Upper lobe of left lung (tissue), 6 donors: ENCODE results near the gene SH3PXD2A. TPM values are rescaled to one million over a fixed set of nuclear protein-coding genes. Genes with fewer than 3 reads are reported as not detected.

Source experiments
- ATAC-seq, 2 donors: fragments of 200-7000 bp; cut with Tn5 transposase; one replicate each; pipeline ENCODE4 v1.9.1; 2022; ENCODE audit warnings: mild to moderate bottlenecking in 2 of 2, moderate library complexity in 2 of 2; ENCODE audit not compliant: low FRiP score in 2 of 2
- DNase-seq, 2 donors: peaks; one replicate each; pipeline ENCODE4 v3.0.0-alpha.2; 2019 to 2020
- H3K27ac ChIP-seq, 4 donors: fragments of 200-600 bp; sonication (generic); one replicate each; pipeline ENCODE4 v1.5.1; 2016 to 2019
- H3K27me3 ChIP-seq, 4 donors: fragments of 200-600 bp; sonication (generic); one replicate each; pipeline ENCODE4 v1.5.1; 2017 to 2019
- H3K36me3 ChIP-seq, 4 donors: fragments of 200-600 bp; sonication (generic); one replicate each; pipeline ENCODE4 v1.5.1; 2016 to 2019
- H3K4me1 ChIP-seq, 4 donors: fragments of 200-600 bp; sonication (generic); one replicate each; pipeline ENCODE4 v1.5.1; 2018 to 2019
- H3K4me3 ChIP-seq, 4 donors: fragments of 200-600 bp; sonication (generic); one replicate each; pipeline ENCODE4 v1.5.1; 2017 to 2019; ENCODE audit warnings: mild to moderate bottlenecking in 2 of 4, moderate library complexity in 1 of 4
- H3K9me3 ChIP-seq, 4 donors: fragments of 200-600 bp; sonication (generic); one replicate each; pipeline ENCODE4 v1.5.1; 2018 to 2019
- CTCF ChIP-seq, 6 experiments: fragments of 450-650 bp in 4 of 6; fragments of 200-600 bp in 2 of 6; sonication (generic) in 2 of 6; IDR thresholded peaks; one replicate each; pipeline ENCODE4 v1.5.1; 2016 to 2019; ENCODE audit warnings: antibody characterized with exemption in 6 of 6
- EP300 ChIP-seq, 4 donors: sonication (generic); formaldehyde crosslinking; IDR thresholded peaks; one replicate each; pipeline ENCODE4 v1.5.1; 2017; ENCODE audit warnings: antibody characterized with exemption in 4 of 4, control low read depth in 2 of 4
- POLR2A ChIP-seq, 4 donors: fragments of 450-650 bp; IDR thresholded peaks; one replicate each; pipeline ENCODE4 v1.5.1; 2016 to 2017; ENCODE audit warnings: antibody characterized with exemption in 4 of 4, mild to moderate bottlenecking in 2 of 4
- POLR2AphosphoS5 ChIP-seq, 2 donors: sonication (generic); formaldehyde crosslinking; IDR thresholded peaks; one replicate each; pipeline ENCODE4 v1.5.1; 2017; ENCODE audit warnings: antibody characterized with exemption in 2 of 2
- WGBS, 2 donors: methylation state at CpG; one replicate each; pipeline ENCODE4 v1.1.5; 2017 to 2018; 5-methylcytosine and 5-hydroxymethylcytosine counted together
- total RNA-seq, 6 donors: library from RNA; depleted of rRNA in 4 of 6; stranded (reverse); fragments of >200 nt in 4 of 6; gene quantifications; one replicate each; pipeline versions ENCODE4 v1.1.0 to v1.2.1, GENCODE V29; 2016 to 2021
- donor health status: DM: no; HTN: no; CAD: no; lungs with moderate emphysema.
- donor health status: DM: no; HTN: yes; CAD: no; lungs with severe emphysema.

Gene SH3PXD2A
- total RNA-seq, 6 donors from 2014 or later: 19.6 to 42.2 (median 30.8) TPM

GRCh38 chr10:103897241-103897774, 41.9 kb upstream of the SH3PXD2A start:
- Histone ChIP-seq H3K27ac (peak overlapping the region in 3 of 4 donors; percentile 83 to 91 (median 84)), H3K4me3 (no peak overlapping the region), H3K27me3 (no peaks in the 10 kb centered on the region), H3K4me1 (peaks cover 31 to 54% (median 48%) of the 10 kb centered on the region in 4 donors), H3K36me3 (peaks cover 8 to 45% (median 22%) of the 10 kb centered on the region in 4 donors), H3K9me3 (no peaks in the 10 kb centered on the region)
- ATAC-seq: no peak
- TF ChIP-seq CTCF (IDR thresholded peaks at IDR 0.05): no peak
- no peak for TF ChIP-seq EP300 (IDR thresholded peaks at IDR 0.05)
- no peak for TF ChIP-seq POLR2A (IDR thresholded peaks at IDR 0.05)
- no peak for TF ChIP-seq POLR2AphosphoS5 (IDR thresholded peaks at IDR 0.05)
- 85 to 88% methylated on average over 6 to 7 of the region's 7 CpGs for WGBS, 2 donors
- no peak for DNase-seq

GRCh38 chr10:103896225-103896624, 40.8 kb upstream of the SH3PXD2A start:
- H3K4me1 ChIP-seq: peaks cover 42 to 65% (median 54%) of the 10 kb centered on the region in 4 donors
- peak in 1 of 2 donors; percentile 11 for ATAC-seq
- no peak overlapping the region for H3K4me3 ChIP-seq
- peaks cover 8 to 54% (median 27%) of the 10 kb centered on the region in 4 donors for H3K36me3 ChIP-seq
- DNase-seq: no peak
- WGBS, 2 donors: 49 to 56% methylated on average over 5 of the region's 5 CpGs
- H3K27me3 ChIP-seq: no peaks in the 10 kb centered on the region
- peak overlapping the region; percentile 83 to 91 (median 84) for H3K27ac ChIP-seq
- TF ChIP-seq POLR2A (IDR thresholded peaks at IDR 0.05) (no peak), EP300 (IDR thresholded peaks at IDR 0.05) (no peak), POLR2AphosphoS5 (IDR thresholded peaks at IDR 0.05) (peak; percentile 11 to 30), CTCF (IDR thresholded peaks at IDR 0.05) (no peak)
- H3K9me3 ChIP-seq: no peaks in the 10 kb centered on the region

- WGBS, 2 donors: 46 to 61% methylated on average over 9 of the region's 9 CpGs
- H3K4me1 ChIP-seq: peaks cover 45 to 66% (median 59%) of the 10 kb centered on the region in 4 donors
- peak in 1 of 2 donors; percentile 51 for ATAC-seq
Measured at GRCh38 chr10:103895411-103896186, 40.2 kb upstream of the SH3PXD2A start.

GRCh38 chr10:103894441-103894864, 39.1 kb upstream of the SH3PXD2A start:
- Histone ChIP-seq H3K4me1 (peaks cover 49 to 71% (median 63%) of the 10 kb centered on the region in 4 donors), H3K4me3 (no peak overlapping the region), H3K27ac (peak overlapping the region; percentile 83 to 91 (median 84)), H3K27me3 (no peaks in the 10 kb centered on the region), H3K36me3 (peaks cover 4 to 49% (median 24%) of the 10 kb centered on the region in 4 donors), H3K9me3 (no peaks in the 10 kb centered on the region)
- TF ChIP-seq CTCF (IDR thresholded peaks at IDR 0.05) (no peak), POLR2AphosphoS5 (IDR thresholded peaks at IDR 0.05) (peak; percentile 28 to 36), POLR2A (IDR thresholded peaks at IDR 0.05) (no peak), EP300 (IDR thresholded peaks at IDR 0.05) (peak in 2 of 4 donors; percentile 14)
- DNase-seq (no peak), ATAC-seq (peak in 1 of 2 donors; percentile 5)
- 30 to 33% methylated on average over 4 of the region's 4 CpGs for WGBS, 2 donors

More at GRCh38 chr10:103895411-103896186, 40.2 kb upstream of the SH3PXD2A start:
- TF ChIP-seq EP300 (IDR thresholded peaks at IDR 0.05) (peak in 3 of 4 donors; percentile 14 to 57 (median 53)), POLR2A (IDR thresholded peaks at IDR 0.05) (no peak), POLR2AphosphoS5 (IDR thresholded peaks at IDR 0.05) (peak; percentile 32 to 78)
- Histone ChIP-seq H3K27me3 (no peaks in the 10 kb centered on the region), H3K36me3 (peaks cover 8 to 58% (median 29%) of the 10 kb centered on the region in 4 donors), H3K4me3 (no peak overlapping the region), H3K9me3 (no peaks in the 10 kb centered on the region), H3K27ac (peak overlapping the region; percentile 83 to 91 (median 84))
- DNase-seq: no peak

GRCh38 chr10:103893817-103894216, 38.4 kb upstream of the SH3PXD2A start:
- TF ChIP-seq EP300 (IDR thresholded peaks at IDR 0.05): no peak
- no peak for TF ChIP-seq POLR2A (IDR thresholded peaks at IDR 0.05)
- TF ChIP-seq POLR2AphosphoS5 (IDR thresholded peaks at IDR 0.05): no peak
- TF ChIP-seq CTCF (IDR thresholded peaks at IDR 0.05): no peak
- Histone ChIP-seq H3K4me1 (peaks cover 56 to 76% (median 69%) of the 10 kb centered on the region in 4 donors), H3K27ac (peak overlapping the region; percentile 83 to 91 (median 84)), H3K4me3 (no peak overlapping the region), H3K9me3 (no peaks in the 10 kb centered on the region), H3K27me3 (no peaks in the 10 kb centered on the region), H3K36me3 (peaks cover 0 to 42% (median 18%) of the 10 kb centered on the region in 4 donors)
- ATAC-seq: no peak
- DNase-seq: no peak
- 30 to 37% methylated on average over 2 of the region's 2 CpGs for WGBS, 2 donors
